GM19328 (cell line): ENCODE measurements around the gene FRMD8.
"Not testable (repeated sequence)": the region's sequence is repeated elsewhere in the genome, so short reads cannot be mapped to it uniquely, and the experiment has no call there.

Experiments used
- ATAC-seq: cut with Tn5 transposase; IDR thresholded peaks from one replicate; pipeline ENCODE4 v1.9.1; 2021; ENCODE audit warnings: mild to moderate bottlenecking, moderate library complexity; ENCODE audit not compliant: unreplicated experiment

FRMD8 gene

GRCh38 chr11:65452259-65452658 lies 65.8 kb downstream of the FRMD8 start:
- not testable (repeated sequence) for ATAC-seq

GRCh38 chr11:65452806-65453490 lies 66.5 kb downstream of the FRMD8 start:
- ATAC-seq = no peak

- no peak for ATAC-seq
These were observed 67.9 kb downstream of the FRMD8 start for GRCh38 chr11:65454311-65454695.

- ATAC-seq = no peak
These were observed 68.4 kb downstream of the FRMD8 start for GRCh38 chr11:65454696-65455456.

GRCh38 chr11:65456418-65456817 lies 70.0 kb downstream of the FRMD8 start:
- ATAC-seq = no peak

- ATAC-seq = no peak
These were observed 73.1 kb downstream of the FRMD8 start for GRCh38 chr11:65459552-65459951.
